LNCAP (cell line): ENCODE measurements around the gene ACTN4.

Experiments used
- CTCF ChIP-seq: fragments of 450-650 bp; IDR thresholded peaks from 2 replicates; pipeline ENCODE4 v1.5.1; 2017; ENCODE audit warnings: mild to moderate bottlenecking

The ACTN4 gene

DNA sequence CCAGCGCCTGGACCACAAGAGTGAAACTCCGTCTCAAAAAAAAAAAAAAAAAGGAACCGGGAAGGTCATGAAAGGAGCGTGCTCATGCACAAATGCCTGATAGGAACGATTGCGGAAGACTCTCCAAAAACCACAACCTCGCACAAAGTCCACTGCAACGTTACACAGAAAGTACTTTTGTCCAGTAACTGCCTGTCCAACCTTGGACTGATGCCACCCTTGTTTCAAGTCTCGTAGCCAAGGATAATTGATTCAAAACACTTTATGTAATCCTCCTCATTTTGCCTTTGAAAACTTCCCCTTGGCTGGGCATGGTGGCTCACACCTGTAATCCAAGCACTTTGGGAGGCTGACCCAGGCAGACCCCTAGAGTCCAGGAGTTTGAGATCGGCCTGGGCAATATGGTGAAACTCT lies 112.1 kb downstream of the ACTN4 start:
- no peak for TF ChIP-seq CTCF

- TF ChIP-seq CTCF = no peak
Measured at GRCh38 chr19:38763795-38764220, 116.4 kb downstream of the ACTN4 start.

DNA sequence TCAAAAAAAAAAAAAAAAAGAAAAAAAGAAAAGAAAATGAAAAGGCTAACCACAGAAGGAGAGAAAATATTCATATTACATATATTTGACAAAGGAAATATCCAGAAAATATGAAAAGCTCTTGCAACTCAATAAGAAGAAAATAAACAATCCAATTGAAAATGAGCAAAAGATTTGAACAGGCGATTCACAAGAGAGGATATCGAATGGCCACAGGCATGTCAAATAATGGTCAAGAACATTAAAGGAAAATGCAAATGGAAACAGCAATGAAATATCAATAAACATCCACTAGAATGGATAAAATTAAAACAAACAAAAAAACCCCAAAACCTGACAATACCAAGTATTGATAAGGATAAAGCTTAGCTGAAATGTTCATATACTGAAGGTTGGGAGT lies 117.8 kb downstream of the ACTN4 start:
- no peak for TF ChIP-seq CTCF

GRCh38 chr19:38766276-38767047 lies 119.0 kb downstream of the ACTN4 start:
- no peak for TF ChIP-seq CTCF

DNA sequence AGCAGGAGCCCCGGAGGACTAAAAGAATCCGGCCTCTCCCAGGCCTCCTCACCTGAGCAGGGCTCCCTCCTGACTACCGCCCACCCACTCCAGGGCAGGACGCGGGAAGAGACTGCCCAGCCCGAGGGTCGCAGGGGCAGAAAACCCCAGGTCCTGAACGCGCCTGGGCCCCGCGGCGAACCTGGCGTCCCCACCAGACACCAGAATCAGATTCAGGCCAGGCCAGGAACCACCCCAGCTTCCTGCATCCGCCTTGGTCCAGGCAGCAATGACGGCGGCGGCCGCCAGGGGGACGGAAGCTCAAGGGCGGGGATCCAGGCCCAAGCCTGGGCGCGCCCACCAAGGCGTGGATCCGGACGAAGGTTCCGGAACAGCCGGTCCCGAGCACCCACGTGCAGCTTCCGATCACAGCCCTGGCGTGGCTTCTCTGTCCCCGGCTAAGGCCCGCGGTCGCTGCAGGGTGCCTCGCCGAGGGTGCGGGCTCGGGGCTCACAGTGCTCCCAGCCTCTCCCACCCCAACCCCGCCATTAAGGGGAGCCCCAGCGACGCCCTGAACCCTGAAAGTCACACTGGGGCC lies 122.3 kb downstream of the ACTN4 start:
- peak; percentile 44; the same call in 1 of the 2 replicates for TF ChIP-seq CTCF

GRCh38 chr19:38773469-38774177 lies 126.2 kb downstream of the ACTN4 start, which contains the start of gene LGALS7:
TSS of gene LGALS7 (minus strand) at chr19:38773517. CDS start at chr19:38773492, 25 bp downstream.
- TF ChIP-seq CTCF = no peak

- TF ChIP-seq CTCF = no peak
Measured at GRCh38 chr19:38774181-38774950, 126.9 kb downstream of the ACTN4 start.
